Activated CD8-positive, alpha-beta T cell treated with anti-CD3 and anti-CD28 coated beads for 36 hours (primary cell): ENCODE results near the gene MPPED2. TPM values are rescaled to one million over a fixed set of nuclear protein-coding genes. Genes with fewer than 3 reads are reported as not detected.

Experiments
- ATAC-seq: fragments of 200-7000 bp; cut with Tn5 transposase; one replicate; pipeline ENCODE4 v1.10.0; 2021; ENCODE audit warnings: mild to moderate bottlenecking, moderate library complexity
- CTCF ChIA-PET: fragments of 350-600 bp; sonication (Branson Sonifier 250); formaldehyde crosslinking; loops from one replicate; lab custom pipeline; 2021; ENCODE audit warnings: antibody characterized with exemption; lab: Charles Lee
- POLR2A ChIA-PET: fragments of 350-600 bp; sonication (Branson Sonifier 250); formaldehyde crosslinking; loops from one replicate; lab custom pipeline; 2021; ENCODE audit warnings: antibody characterized with exemption; lab: Charles Lee
- DNase-seq: peaks from one replicate; pipeline ENCODE4 v3.0.0-alpha.2; 2020
- H3K27ac Mint-ChIP-seq: one replicate; pipeline ENCODE4 v1.8.0; 2021; ENCODE audit warnings: mild to moderate bottlenecking, mixed read lengths
- H3K27me3 Mint-ChIP-seq: one replicate; pipeline ENCODE4 v1.8.0; 2021; ENCODE audit warnings: mixed read lengths
- H3K36me3 Mint-ChIP-seq: one replicate; pipeline ENCODE4 v1.8.0; 2021; ENCODE audit warnings: low read depth, mixed read lengths
- H3K4me1 Mint-ChIP-seq: one replicate; pipeline ENCODE4 v1.8.0; 2021; ENCODE audit warnings: low read depth, mixed read lengths
- H3K4me3 Mint-ChIP-seq: one replicate; pipeline ENCODE4 v1.8.0; 2021; ENCODE audit warnings: mild to moderate bottlenecking, moderate library complexity, mixed read lengths
- H3K9me3 Mint-ChIP-seq: one replicate; pipeline ENCODE4 v1.8.0; 2021; ENCODE audit warnings: mixed read lengths
- CTCF ChIP-seq: fragments of 200-600 bp; IDR thresholded peaks from one replicate; pipeline ENCODE4 v1.8.0; 2022; ENCODE audit warnings: antibody characterized with exemption, mild to moderate bottlenecking
- intact Hi-C: fragments of 100-400 bp; cut with micrococcal nuclease; formaldehyde crosslinking; loops from one replicate; pipeline ENCODE4 v1.10.0; 2022
- total RNA-seq, 2 experiments: library from RNA; stranded (reverse); gene quantifications; one replicate each; pipeline ENCODE4 v1.2.3, GENCODE V29; 2021

Gene MPPED2
- total RNA-seq, 2 experiments from 2014 or later: 0.63 TPM; not detected in 1

GRCh38 chr11:30423886-30424285 lies 162.3 kb downstream of the MPPED2 start:
- no peak overlapping the region for H3K27ac Mint-ChIP-seq
- DNase-seq (no peak), ATAC-seq (no peak)
- H3K9me3 Mint-ChIP-seq: no peaks in the 10 kb centered on the region
- H3K4me1 Mint-ChIP-seq: no peaks in the 10 kb centered on the region
- ChIA-PET POLR2A (no interaction called here), CTCF (no interaction called here)
- H3K4me3 Mint-ChIP-seq: no peak overlapping the region
- intact Hi-C loops: no loop called here
- no peaks in the 10 kb centered on the region for H3K36me3 Mint-ChIP-seq
- H3K27me3 Mint-ChIP-seq: peaks cover 4% of the 10 kb centered on the region
- no peak for TF ChIP-seq CTCF

GRCh38 chr11:30423279-30423648 lies 162.9 kb downstream of the MPPED2 start:
- ChIA-PET POLR2A (no interaction called here), CTCF (no interaction called here)
- Mint-ChIP-seq H3K27me3 (peaks cover 8% of the 10 kb centered on the region), H3K4me3 (no peak overlapping the region), H3K9me3 (no peaks in the 10 kb centered on the region), H3K36me3 (no peaks in the 10 kb centered on the region), H3K27ac (no peak overlapping the region), H3K4me1 (no peaks in the 10 kb centered on the region)
- intact Hi-C loops: no loop called here
- ATAC-seq (no peak), DNase-seq (no peak)
- TF ChIP-seq CTCF: no peak

- ChIA-PET CTCF (no interaction called here), POLR2A (no interaction called here)
- intact Hi-C loops: no loop called here
- DNase-seq: no peak
- no peaks in the 10 kb centered on the region for H3K9me3 Mint-ChIP-seq
- no peak for TF ChIP-seq CTCF
- H3K36me3 Mint-ChIP-seq: no peaks in the 10 kb centered on the region
- H3K27ac Mint-ChIP-seq: no peak overlapping the region
- no peak overlapping the region for H3K4me3 Mint-ChIP-seq
- H3K4me1 Mint-ChIP-seq: no peaks in the 10 kb centered on the region
- no peak for ATAC-seq
- H3K27me3 Mint-ChIP-seq: peaks cover 8% of the 10 kb centered on the region
Observed at GRCh38 chr11:30422447-30423278, 163.5 kb downstream of the MPPED2 start.

GRCh38 chr11:30420233-30420787 lies 165.8 kb downstream of the MPPED2 start:
- intact Hi-C loops: no loop called here
- Mint-ChIP-seq H3K27ac (no peak overlapping the region), H3K4me3 (no peak overlapping the region), H3K36me3 (no peaks in the 10 kb centered on the region), H3K4me1 (no peaks in the 10 kb centered on the region), H3K9me3 (no peaks in the 10 kb centered on the region), H3K27me3 (peaks cover 11% of the 10 kb centered on the region)
- ChIA-PET CTCF (interaction anchor here (1.7 kb wide), 1 partner anchor 14 kb away, joined by 4 read pairs; no protein-coding TSS in a partner anchor), POLR2A (no interaction called here)
- no peak for DNase-seq
- no peak for TF ChIP-seq CTCF
- no peak for ATAC-seq

- H3K27ac Mint-ChIP-seq: no peak overlapping the region
- no peaks in the 10 kb centered on the region for H3K36me3 Mint-ChIP-seq
- H3K27me3 Mint-ChIP-seq: peaks cover 8% of the 10 kb centered on the region
- DNase-seq: no peak
- ChIA-PET POLR2A (no interaction called here), CTCF (no interaction called here)
- H3K9me3 Mint-ChIP-seq: no peaks in the 10 kb centered on the region
- no peak for ATAC-seq
- no peak for TF ChIP-seq CTCF
- no peaks in the 10 kb centered on the region for H3K4me1 Mint-ChIP-seq
- H3K4me3 Mint-ChIP-seq: no peak overlapping the region
- intact Hi-C loops: no loop called here
Observed at GRCh38 chr11:30414806-30415205, 171.3 kb downstream of the MPPED2 start.
